ENCODE results near the gene KRTAP4-9. TPM values are rescaled to one million over a fixed set of nuclear protein-coding genes. Genes with fewer than 3 reads are reported as not detected.
"Not testable (repeated sequence)": the region's sequence is repeated elsewhere in the genome, so short reads cannot be mapped to it uniquely, and the experiment has no call there.

KRTAP4-9 gene
- total RNA-seq, 1 donor from 2014 or later: not detected

- Mint-ChIP-seq H3K4me1 (peaks cover 5% of the 10 kb centered on the region), H3K27me3 (ENCODE audit: insufficient read depth, low read depth) (peaks cover 2% of the 10 kb centered on the region)
- H3K4me1 ChIP-seq: no peaks in the 10 kb centered on the region
Measured at GRCh38 chr17:41064301-41064700, 40.9 kb upstream of the KRTAP4-9 start.

GRCh38 chr17:41065016-41065689, 40.0 kb upstream of the KRTAP4-9 start:
- H3K27me3 ChIP-seq; H3K27ac Mint-ChIP-seq; H3K9ac ChIP-seq; H3K36me3 Mint-ChIP-seq; H3F3A ChIP-seq (ENCODE audit: low read depth); H4K20me1 ChIP-seq (ENCODE audit: low read depth); H3K4me1 Mint-ChIP-seq; H3K27ac ChIP-seq; H3K4me2 ChIP-seq; DNase-seq (ENCODE audit: low spot score); H3K9me3 Mint-ChIP-seq; H3K36me3 ChIP-seq; H3K79me2 ChIP-seq (ENCODE audit: low read depth); H3K9me3 ChIP-seq (ENCODE audit: low read depth); H3K4me1 ChIP-seq; H3K4me3 Mint-ChIP-seq; H3K27me3 Mint-ChIP-seq (ENCODE audit: insufficient read depth, low read depth); H2AFZ ChIP-seq (replicated peaks); H3K4me3 ChIP-seq: not testable (repeated sequence)

More at GRCh38 chr17:41064301-41064700, 40.9 kb upstream of the KRTAP4-9 start:
- Histone ChIP-seq H4K20me1 (ENCODE audit: low read depth) (no peaks in the 10 kb centered on the region), H3K9me3 (ENCODE audit: low read depth) (no peaks in the 10 kb centered on the region), H3K4me3 (no peak overlapping the region), H2AFZ (replicated peaks) (no peak overlapping the region), H3K27me3 (no peaks in the 10 kb centered on the region), H3K9ac (no peak overlapping the region), H3K4me2 (no peak overlapping the region), H3K79me2 (ENCODE audit: low read depth) (no peaks in the 10 kb centered on the region), H3K36me3 (no peaks in the 10 kb centered on the region), H3F3A (ENCODE audit: low read depth) (no peaks in the 10 kb centered on the region), H3K27ac (no peak overlapping the region)
- no peaks in the 10 kb centered on the region for H3K36me3 Mint-ChIP-seq
- H3K27ac Mint-ChIP-seq: no peak overlapping the region
- no peak for DNase-seq (ENCODE audit: low spot score)
- H3K4me3 Mint-ChIP-seq: no peak overlapping the region
- no peaks in the 10 kb centered on the region for H3K9me3 Mint-ChIP-seq
- no peak for TF ChIP-seq CTCF (IDR thresholded peaks at IDR 0.05)
- no peak for TF ChIP-seq EZH2phosphoT487 (IDR thresholded peaks at IDR 0.05)
- TF ChIP-seq EZH2 (IDR thresholded peaks at IDR 0.05): no peak

- no peaks in the 10 kb centered on the region for H3K9me3 ChIP-seq (ENCODE audit: low read depth)
- no peaks in the 10 kb centered on the region for H3K27me3 ChIP-seq
- Mint-ChIP-seq H3K9me3 (no peaks in the 10 kb centered on the region), H3K4me1 (no peaks in the 10 kb centered on the region), H3K4me3 (no peak within 1 kb of the TSS), H3K27me3 (ENCODE audit: insufficient read depth, low read depth) (no peaks in the 10 kb centered on the region), H3K27ac (peak within 1 kb of the TSS; percentile 17), H3K36me3 (no peaks in the 10 kb centered on the region)
- no peak for DNase-seq (ENCODE audit: low spot score)
- no peak for TF ChIP-seq EZH2phosphoT487 (IDR thresholded peaks at IDR 0.05)
- TF ChIP-seq EZH2 (IDR thresholded peaks at IDR 0.05): no peak
- no peak for TF ChIP-seq CTCF (IDR thresholded peaks at IDR 0.05)
- no peaks in the 10 kb centered on the region for H3K36me3 ChIP-seq
- no peaks in the 10 kb centered on the region for H3K79me2 ChIP-seq (ENCODE audit: low read depth)
- no peak within 1 kb of the TSS for H3K9ac ChIP-seq
- no peak within 1 kb of the TSS for H3K27ac ChIP-seq
- H2AFZ ChIP-seq (replicated peaks): no peak within 1 kb of the TSS
- H4K20me1 ChIP-seq (ENCODE audit: low read depth): no peaks in the 10 kb centered on the region
- no peak within 1 kb of the TSS for H3K4me3 ChIP-seq
- H3K4me1 ChIP-seq: no peaks in the 10 kb centered on the region
- H3F3A ChIP-seq (ENCODE audit: low read depth): no peaks in the 10 kb centered on the region
- no peak within 1 kb of the TSS for H3K4me2 ChIP-seq
Measured at GRCh38 chr17:41065829-41066624, 39.2 kb upstream of the KRTAP4-9 start, which contains the start of gene KRTAP2-4. Gene KRTAP2-4, minus strand, starts transcription at chr17:41065879. Its CDS starts 34 bp downstream, at chr17:41065845.

GRCh38 chr17:41067281-41067680, 37.9 kb upstream of the KRTAP4-9 start:
- DNase-seq (ENCODE audit: low spot score): no peak
- Histone ChIP-seq H3K4me3 (no peak overlapping the region), H3K27me3 (no peaks in the 10 kb centered on the region), H4K20me1 (ENCODE audit: low read depth) (no peaks in the 10 kb centered on the region), H3K79me2 (ENCODE audit: low read depth) (no peaks in the 10 kb centered on the region), H3K27ac (no peak overlapping the region), H3K36me3 (no peaks in the 10 kb centered on the region), H3K9me3 (ENCODE audit: low read depth) (no peaks in the 10 kb centered on the region), H3K4me1 (no peaks in the 10 kb centered on the region), H3K9ac (no peak overlapping the region), H2AFZ (replicated peaks) (no peak overlapping the region), H3K4me2 (no peak overlapping the region), H3F3A (ENCODE audit: low read depth) (no peaks in the 10 kb centered on the region)
- no peaks in the 10 kb centered on the region for H3K4me1 Mint-ChIP-seq
- TF ChIP-seq EZH2phosphoT487 (IDR thresholded peaks at IDR 0.05) (no peak), EZH2 (IDR thresholded peaks at IDR 0.05) (no peak), CTCF (IDR thresholded peaks at IDR 0.05) (no peak)
- H3K36me3 Mint-ChIP-seq: no peaks in the 10 kb centered on the region
- H3K27ac Mint-ChIP-seq: no peak overlapping the region
- H3K9me3 Mint-ChIP-seq: no peaks in the 10 kb centered on the region
- H3K4me3 Mint-ChIP-seq: no peak overlapping the region
- H3K27me3 Mint-ChIP-seq (ENCODE audit: insufficient read depth, low read depth): no peaks in the 10 kb centered on the region
